HG03045 (cell line): ENCODE results near the gene HPCAL1.
"Not testable (repeated sequence)": the region's sequence is repeated elsewhere in the genome, so short reads cannot be mapped to it uniquely, and the experiment has no call there.

Experiments used
- ATAC-seq: cut with Tn5 transposase; IDR thresholded peaks from one replicate; pipeline ENCODE4 v1.9.1; 2021; ENCODE audit warnings: mild to moderate bottlenecking, moderate library complexity; ENCODE audit not compliant: unreplicated experiment

The HPCAL1 gene

DNA sequence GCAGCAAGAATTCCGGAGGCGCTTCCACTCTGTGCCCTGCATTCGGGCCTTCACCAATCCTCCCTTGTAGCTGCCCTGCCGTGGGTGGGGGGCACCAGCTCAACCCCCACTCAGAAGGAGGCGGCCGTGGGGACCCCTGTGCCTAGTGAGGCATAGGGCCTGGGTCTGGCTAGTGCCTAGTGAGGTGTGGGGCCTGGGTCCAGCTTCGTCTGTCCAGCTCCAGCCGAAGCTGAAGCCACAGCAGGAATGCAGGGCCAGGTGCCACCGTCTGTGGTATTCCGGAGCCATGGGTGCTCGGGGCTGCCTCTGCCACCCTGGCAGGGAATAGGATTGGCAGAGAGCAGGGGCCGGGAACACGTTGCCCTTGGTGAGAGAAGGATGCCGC lies 133.1 kb downstream of the HPCAL1 start:
- no peak for ATAC-seq

DNA sequence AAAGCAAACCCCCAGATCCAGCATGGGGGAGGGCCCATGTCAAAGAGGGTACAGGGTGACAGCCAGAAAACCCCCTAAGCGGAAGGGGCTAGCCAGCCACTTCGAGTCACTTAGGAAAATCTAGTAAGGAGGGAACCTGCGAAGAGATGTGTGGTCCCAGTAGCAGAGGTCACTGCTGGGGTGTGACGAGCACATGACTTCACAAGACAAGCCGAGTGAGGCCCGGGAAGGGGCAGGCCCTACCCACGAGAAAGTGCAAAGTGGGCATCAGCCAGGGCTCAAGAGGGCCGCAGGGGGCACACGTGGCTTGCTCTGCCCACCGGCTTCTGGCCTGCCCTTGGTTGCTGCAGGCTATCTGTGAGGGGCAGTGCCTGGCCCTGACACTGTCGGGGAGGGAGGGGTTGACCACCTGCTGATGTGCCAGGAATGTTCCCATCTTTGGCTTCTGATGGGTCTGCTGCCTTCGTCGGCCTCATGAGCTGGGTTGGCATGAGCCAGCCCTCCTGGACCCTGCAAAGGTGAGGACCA lies 133.9 kb downstream of the HPCAL1 start:
- ATAC-seq = no peak

DNA sequence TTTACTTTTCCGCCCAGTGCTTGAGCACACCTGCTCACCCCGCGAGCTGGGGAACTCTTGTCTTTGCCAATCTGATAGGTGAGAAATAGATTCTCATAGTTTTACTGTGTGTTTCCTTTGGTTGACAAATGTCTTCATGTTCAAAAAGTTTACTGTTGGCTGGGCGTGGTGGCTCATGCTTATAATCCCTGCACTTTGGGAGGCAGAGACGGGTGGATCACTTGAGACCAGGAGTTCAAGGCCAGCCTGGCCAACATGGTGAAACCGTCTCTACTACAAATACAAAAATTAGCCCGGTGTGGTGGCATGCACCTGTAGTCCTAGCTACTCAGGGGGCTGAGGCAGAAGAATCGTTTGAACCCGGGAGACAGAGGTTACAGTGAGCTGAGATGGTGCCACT lies 135.1 kb downstream of the HPCAL1 start:
- ATAC-seq = no peak

DNA sequence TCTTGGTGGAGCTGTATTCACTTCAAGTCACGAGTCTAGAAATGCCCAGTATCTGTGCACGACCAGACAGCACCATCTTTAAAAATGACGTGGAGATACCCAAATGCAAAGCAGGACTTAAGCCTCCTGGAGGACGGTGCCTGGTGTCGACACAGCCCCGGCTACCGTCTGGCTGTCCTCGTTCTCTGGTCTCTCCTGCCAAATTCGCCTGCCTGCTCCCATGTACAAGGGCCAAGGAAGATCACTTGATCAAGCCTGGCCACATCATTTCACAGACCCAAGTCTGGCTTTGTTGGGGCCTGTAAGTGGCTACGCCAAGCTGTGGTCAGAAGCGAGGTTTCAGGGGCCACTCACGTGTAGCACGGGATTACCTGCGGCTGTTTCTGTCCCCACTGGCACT lies 136.0 kb downstream of the HPCAL1 start:
- no peak for ATAC-seq

DNA sequence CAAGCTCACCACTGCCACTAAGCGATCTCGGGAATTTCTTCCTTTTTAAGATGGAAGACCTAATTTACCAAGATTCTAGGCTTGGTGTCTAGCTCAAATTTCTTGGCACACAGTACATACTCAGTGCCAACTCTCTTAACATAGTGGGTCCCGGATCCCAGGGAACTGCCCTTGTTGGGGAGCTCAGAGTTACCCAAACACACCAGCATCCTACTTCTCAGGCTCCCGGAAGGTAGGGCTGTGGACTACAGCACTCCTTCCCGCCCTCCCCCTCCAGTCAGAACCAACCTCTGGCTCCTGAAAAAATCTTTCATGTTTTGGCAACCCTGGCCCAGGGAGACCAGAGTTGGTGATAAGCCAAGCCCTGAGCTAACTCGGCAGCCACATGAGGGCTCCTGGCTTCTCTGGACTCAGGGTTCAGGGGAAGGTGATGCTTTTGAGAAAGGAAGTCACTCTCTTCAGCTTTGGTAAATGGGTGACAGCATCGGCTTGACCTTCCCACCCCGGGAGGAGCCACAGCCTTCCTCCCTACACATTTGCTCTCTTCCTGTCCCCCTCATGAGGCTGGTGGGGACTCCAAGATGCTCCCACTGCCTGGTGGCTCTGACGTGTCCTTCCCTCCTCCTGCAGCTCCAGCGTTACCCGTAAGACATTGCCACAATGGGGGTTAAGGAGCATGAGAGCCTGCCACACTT lies 136.6 kb downstream of the HPCAL1 start:
- ATAC-seq = no peak

DNA sequence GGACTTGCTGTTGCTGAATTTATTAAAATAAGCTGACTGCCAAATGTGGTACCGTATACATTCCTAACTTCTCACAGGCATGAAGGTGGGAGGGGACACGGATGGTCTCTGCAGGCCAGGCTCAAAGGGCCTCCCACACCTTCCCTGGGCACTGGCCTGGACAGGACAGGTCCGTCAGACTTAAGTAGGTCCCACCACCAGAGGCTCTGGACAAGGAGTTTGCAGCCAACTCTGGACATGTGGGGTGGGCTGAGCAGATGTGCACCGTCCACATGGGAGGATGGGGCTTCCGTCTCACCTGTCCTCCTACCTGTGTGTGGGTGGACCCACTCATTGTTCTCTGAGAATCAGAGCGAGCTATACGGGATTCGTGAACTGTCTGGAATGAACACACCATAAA lies 137.3 kb downstream of the HPCAL1 start:
- no peak for ATAC-seq

DNA sequence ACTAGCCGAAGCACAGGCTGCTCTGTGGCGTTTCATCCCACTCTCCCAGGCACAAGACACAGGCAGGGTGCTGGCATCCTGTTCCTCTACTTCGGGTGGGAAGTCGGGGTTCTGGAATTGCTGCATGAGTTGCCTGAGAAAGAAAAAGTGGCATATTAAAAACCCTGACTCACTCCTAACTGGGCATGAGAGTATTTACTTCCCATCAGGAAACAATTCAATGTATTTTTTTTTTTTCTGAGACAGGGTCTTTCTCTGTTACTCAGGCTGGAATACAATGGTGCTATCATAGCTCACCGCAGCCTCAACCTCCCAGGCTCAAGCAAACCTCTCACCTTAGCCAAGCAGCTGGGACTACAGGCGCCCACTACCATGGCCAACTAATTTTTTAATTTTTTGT lies 138.0 kb downstream of the HPCAL1 start:
- no peak for ATAC-seq

DNA sequence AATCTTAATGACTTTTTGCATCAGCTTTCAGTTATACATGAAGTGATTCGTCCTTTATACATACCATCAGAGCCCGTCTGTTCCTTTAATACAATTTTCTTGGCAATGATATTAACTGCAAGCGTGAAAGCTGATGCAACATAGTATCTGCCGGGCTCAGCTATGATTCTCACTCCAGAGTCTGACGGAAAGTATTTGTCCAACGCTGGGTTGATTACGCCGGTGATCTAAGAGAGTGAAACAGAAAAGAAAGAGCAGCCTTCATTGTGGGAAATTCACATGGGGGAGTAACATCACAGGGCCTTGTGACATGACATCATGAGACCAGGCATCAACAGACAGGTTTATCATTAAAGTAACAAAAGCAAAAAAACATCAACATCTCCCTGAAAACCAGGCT lies 139.2 kb downstream of the HPCAL1 start:
- no peak for ATAC-seq

DNA sequence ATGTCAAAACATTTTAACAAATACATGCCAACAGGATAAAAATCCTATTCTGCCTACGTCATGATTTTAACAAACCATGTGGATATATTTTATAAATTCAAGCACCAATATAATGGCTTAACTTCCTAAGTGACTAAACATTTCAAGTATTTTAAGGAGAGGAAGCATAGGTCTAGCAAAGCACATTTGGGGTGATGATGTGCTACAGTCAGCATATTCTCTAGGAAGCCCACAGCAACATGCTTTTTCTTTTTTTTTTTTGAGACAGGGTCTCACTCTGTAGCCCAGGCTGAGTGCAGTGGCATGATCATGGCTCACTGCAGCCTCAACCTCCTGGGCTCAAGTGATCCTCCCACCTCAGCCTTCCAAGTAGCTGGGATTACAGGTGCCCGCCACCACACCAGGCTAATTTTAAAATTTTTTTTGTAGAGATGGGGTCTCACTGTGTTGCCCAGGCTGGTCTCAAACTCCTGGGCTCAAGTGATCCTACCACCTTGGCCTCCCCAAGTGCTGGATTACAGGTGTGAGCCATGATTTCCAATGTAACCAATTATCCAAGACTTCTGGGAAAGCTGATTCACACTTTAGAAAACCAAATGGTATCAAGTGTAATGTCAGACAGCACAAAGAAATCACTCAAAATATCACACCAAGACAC lies 139.9 kb downstream of the HPCAL1 start:
- ATAC-seq = not testable (repeated sequence)

DNA sequence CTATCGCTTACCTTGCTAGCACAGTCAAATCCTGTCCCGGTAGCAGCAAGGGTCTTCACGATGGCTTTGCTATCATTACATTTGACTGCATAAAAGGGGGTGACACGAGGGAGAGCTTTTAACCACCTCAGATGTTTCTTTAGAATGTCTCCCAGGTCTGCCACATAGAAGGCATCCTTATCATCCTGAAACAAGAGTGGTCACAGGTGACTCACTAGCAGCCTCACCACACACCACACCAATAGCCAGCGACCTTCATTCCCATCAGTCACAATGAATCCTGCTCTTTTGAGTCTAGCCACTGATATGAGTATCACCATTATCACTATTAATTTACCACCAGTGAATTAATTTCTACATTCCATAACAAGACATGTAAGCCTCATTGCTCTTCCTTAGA lies 141.8 kb downstream of the HPCAL1 start:
- ATAC-seq = no peak

DNA sequence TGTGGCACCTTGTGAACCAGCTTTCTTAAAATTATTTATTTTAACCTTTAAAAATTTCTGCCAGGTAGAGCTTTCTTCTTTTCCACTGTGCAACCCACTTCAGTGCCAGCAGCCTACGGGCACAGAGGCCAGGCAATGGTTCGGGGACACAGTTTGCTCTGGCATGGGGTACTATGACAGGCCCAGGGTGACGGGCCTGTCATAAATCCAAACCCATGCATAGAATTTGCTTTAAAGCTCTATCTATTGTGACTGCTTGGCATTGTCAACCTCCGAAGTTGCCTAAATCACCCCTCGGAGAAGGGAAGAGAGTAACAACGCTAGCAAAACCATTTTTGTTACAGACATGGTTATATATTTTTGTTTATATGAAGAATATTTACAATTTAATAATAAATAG lies 143.9 kb downstream of the HPCAL1 start:
- ATAC-seq = no peak

DNA sequence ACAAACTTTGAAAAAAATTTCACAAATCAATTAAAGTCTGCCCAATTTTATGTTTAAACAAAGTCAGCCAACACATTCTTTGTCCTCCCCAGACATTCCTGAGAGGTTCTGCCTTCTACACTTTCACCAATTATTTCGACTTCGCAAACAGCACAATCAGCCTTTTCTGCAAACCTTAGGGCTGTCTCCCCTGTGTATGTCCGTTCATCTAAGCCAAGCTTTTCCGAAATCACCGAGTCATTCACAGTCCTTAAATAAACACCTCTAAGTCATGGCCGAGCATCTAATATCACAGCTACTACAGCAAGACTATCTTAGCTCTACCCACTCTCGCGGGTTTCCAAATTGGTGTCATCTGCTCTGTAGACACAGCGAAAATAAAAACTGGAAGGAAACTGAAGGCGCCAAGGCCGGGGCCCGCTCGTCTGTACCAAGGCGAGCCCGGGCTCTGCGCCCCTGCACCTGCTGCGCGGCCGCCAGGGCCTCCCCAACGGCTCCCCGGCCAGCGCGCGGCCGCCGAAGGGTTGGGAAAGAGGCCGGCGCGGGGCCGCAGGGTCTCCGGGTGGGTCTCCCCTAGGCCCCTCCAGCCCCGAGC lies 144.7 kb downstream of the HPCAL1 start:
- ATAC-seq = peak; percentile 33

DNA sequence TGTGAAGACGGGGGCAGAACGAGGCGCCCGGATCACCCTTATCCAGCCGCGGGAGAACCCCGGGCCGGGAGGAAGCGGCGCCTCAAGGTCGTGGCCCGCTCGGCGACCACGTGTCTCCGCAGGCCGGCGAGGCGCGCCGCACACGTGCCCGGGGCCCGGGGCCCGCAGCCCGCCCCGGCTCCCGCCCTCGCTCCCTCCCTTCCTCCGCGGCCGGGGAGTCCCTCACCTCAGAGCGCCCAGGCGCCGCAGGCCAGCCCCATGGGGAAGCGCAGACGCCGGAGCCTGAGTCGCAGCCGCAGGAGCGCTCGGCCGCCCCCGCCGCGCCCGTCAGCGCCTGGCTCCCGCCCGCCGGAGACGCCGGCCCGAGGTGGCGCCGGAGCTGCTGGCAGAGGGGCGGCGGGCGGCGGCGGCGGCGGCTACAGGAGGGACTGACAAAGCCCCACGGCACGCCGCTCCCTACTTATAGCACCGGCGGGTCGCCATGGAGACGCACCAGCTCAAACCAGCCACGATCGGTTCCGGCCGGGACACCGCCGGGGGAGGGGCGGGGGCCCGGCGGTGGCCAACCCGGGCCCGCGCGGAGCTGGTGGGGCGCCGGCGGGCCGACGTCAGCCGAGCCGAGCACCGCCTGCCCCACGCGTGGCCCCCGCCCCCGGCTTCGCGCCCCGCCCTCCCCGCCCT lies 145.3 kb downstream of the HPCAL1 start, which contains the start of gene ODC1:
Gene ODC1, minus strand, starts transcription at position 433 of the 681 bp plus-strand sequence. CDS start 3,295 bp downstream, outside the sequence.
- peak; percentile 70 for ATAC-seq

DNA sequence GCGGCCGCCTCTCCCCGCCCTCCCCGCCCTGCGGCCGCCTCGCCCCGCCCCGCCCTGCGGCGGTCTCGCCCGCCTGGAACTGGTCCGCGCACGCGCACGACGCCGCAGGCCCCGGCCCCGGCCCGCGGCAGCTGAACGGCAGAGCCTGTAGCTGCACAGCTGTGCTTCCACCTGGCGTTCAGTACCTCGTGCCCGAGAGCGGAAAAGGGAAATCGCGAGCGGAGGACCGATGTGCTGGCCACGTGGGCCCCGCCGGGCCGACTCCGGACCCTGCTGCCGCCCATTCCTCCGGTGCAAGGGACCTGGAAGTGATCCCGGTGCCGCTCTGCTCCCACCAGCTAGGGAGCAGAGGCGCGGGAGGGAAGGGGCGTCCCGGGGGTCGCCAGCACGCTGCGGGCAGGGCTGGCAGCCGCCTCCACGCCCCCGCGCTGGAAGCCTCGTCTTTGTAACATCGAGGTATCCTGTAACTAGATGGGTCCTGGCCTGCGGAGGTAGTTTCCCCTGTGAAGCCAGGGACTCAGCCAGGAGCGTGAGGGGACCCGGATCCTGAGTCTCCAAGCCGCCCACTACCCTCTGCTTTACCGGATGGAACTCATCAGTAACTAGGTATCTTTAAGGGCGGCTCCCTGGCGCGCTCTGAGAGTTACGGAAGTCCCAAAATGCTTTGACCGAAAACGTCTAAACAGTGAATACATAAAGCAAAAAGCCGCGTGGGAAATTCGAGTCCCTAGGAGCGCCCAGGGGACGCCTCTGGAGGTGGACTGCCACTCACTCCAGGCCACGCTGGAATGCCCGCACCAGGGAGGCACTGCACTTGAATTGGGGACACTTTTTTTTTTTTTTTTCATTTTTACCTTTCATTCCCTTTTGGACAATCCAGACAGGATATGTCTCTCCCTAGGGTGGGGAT lies 146.1 kb downstream of the HPCAL1 start:
- ATAC-seq = peak; percentile 63

DNA sequence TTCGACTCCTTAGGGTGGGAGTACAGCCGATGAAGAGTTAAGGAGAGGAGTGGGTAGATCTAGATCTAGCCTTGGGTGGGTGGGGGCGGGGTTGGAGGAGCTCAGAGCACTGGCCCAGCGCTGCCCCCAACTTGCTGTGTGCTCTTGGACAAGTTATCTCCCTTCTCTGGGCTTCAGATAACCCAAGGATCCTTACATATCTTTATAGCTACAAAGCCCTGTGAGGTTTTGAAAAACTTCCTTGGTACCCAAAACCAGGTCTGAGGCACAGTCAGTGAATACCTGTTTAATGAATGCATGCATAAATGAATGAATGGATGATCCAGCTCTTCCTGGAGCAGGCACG lies 146.8 kb downstream of the HPCAL1 start:
- ATAC-seq = no peak

DNA sequence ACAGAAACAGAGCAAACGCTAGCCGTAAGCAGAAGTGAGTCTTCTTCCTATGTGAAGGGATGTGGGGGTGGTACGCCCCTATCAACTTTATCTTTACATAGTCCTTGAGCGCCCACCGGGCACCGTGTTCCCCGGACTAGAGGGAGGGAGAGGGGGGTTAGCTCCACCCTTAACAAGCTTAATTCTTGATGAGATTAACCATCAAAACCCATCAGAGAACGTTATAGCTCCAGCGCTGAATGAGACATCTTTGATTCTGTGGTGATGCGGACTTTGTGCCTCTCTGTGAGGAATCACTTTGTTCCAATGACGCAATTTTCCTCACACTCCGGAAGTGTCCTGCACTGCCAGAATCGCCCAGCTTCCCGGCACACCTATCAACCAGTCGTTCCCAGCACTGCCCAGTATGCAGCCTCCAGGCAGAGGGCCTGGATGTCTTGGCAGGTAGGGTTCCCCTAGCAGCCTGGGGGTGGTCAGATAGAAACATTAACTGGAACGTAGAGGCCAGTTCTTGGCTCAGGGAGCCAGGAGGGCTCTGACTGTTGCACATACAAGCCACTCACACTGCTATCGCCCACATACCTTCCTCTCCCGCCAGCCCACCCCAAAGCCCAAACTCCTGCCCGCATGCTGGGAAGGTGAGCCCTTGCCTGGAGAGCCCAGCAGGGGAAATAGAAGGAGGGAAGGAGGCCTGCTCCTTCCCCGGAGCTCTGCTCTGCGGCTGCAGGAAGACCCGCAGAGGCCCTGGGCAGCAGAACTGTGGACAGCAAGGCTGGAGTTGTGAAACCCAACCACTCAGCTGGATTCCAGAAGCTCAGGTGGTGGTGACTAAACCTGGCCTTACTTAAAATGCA lies 147.4 kb downstream of the HPCAL1 start:
- ATAC-seq = no peak

DNA sequence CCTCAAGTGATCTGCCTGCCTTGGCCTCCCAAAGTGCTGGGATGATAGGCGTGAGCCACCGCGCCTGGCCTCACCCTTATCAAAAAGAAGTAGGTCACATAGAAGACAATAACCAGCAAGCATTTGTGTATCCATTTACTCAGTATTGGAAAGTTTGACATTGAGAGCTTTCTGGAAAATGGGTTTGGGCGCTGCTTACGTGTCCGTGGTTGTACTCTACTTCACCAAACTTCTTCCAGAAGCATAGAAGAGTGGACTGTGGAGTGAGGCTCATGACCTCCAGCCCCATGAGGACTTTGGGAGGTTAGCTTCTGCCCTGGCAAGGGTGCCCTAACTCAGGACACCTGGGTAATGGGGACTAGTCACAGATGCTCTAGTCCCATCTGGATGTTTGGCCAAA lies 149.1 kb downstream of the HPCAL1 start:
- no peak for ATAC-seq

DNA sequence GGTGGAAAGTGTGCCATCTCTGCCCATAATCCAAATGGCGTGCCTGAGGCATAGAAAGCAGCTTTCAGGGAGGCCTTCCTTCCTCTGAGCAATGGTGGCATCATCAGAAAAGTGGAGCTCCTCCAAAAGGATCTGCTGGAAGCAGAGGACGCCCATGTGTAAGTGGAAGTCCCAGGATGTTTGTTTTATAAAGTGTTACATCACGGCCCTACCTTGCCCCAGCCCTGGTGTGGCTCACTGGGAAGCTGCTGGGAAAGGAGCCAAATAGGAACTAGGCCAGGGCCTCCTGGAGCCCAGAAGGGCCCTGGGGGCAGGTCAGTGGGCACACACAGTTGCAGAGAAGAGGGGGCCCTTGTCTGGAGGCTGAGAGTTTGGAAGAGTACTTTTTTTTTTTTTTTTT lies 149.6 kb downstream of the HPCAL1 start:
- no peak for ATAC-seq
